ENCODE measurements around the gene POFUT2.

GRCh38 chr21:45317398-45318145 lies 29.9 kb upstream of the POFUT2 start:
- TF ChIP-seq CTCF (IDR thresholded peaks at IDR 0.05; ENCODE audit: low read length) (no peak), EZH2 (IDR thresholded peaks at IDR 0.05; ENCODE audit: borderline replicate concordance, low read length) (no peak)

All from OCI-LY1 (cell line).